K562 (cell line): ENCODE measurements around the gene PRR30. TPM values are rescaled to one million over a fixed set of nuclear protein-coding genes. Genes with fewer than 3 reads are reported as not detected.

ENCODE experiments used
- ARID1B ChIP-seq: fragments of 450-650 bp; IDR thresholded peaks from 2 replicates; pipeline ENCODE4 v1.6.1; 2016; ENCODE audit warnings: antibody characterized with exemption, mild to moderate bottlenecking, inconsistent platforms
- C11orf30 ChIP-seq: fragments of 450-650 bp; IDR thresholded peaks from 2 replicates; pipeline ENCODE4 v1.6.1; 2016; ENCODE audit warnings: low read depth, mild to moderate bottlenecking
- CBX8 ChIP-seq: fragments of 200-600 bp; sonication (generic); IDR thresholded peaks from 2 replicates; pipeline ENCODE4 v1.6.1; 2012; ENCODE audit warnings: borderline replicate concordance, mixed run types, low read depth, mild to moderate bottlenecking, moderate library complexity, mixed read lengths, low read length, control low read depth, inconsistent platforms; ENCODE audit not compliant: poor library complexity, severe bottlenecking; ENCODE audit errors: extremely low read depth
- CCNT2 ChIP-seq: IDR thresholded peaks from 2 replicates; pipeline ENCODE4 v1.6.1; 2011; ENCODE audit warnings: borderline replicate concordance, low read depth, mild to moderate bottlenecking, moderate library complexity, mixed read lengths, low read length; ENCODE audit not compliant: insufficient read length; ENCODE audit errors: extremely low read depth
- ETV5 ChIP-seq: sonication (generic); formaldehyde crosslinking; IDR thresholded peaks from 2 replicates; pipeline ENCODE4 v1.4.0; 2020; ENCODE audit warnings: low read depth, mild to moderate bottlenecking, missing genetic modification reagents
- IRF1 ChIP-seq: sonication (generic); formaldehyde crosslinking; IDR thresholded peaks from 2 replicates; pipeline ENCODE4 v1.8.0; 2022; ENCODE audit warnings: missing genetic modification reagents, mild to moderate bottlenecking, borderline replicate concordance
- PKNOX1 ChIP-seq: fragments of 450-650 bp; IDR thresholded peaks from 2 replicates; pipeline ENCODE4 v1.6.1; 2016
- PRPF4 ChIP-seq: fragments of 200-400 bp; formaldehyde crosslinking; IDR thresholded peaks from one replicate; pipeline ENCODE4 v1.6.1; 2017; ENCODE audit warnings: low read length, low read depth, mild to moderate bottlenecking; ENCODE audit not compliant: insufficient read depth, poor library complexity, severe bottlenecking
- PTBP1 ChIP-seq: fragments of 200-400 bp; formaldehyde crosslinking; IDR thresholded peaks from 2 replicates; pipeline ENCODE4 v1.6.1; 2017; ENCODE audit warnings: low read depth, low read length
- TAL1 ChIP-seq: fragments of 450-650 bp; IDR thresholded peaks from 2 replicates; pipeline ENCODE4 v1.6.1; 2016; ENCODE audit warnings: mild to moderate bottlenecking
- TBL1XR1 ChIP-seq, 2 experiments: IDR thresholded peaks; 2 replicates each; pipeline ENCODE4 v1.6.1; 2012; ENCODE audit warnings: improper control_type of control experiment in 2 of 2, low read length in 2 of 2, mild to moderate bottlenecking in 1 of 2
- ZNF175 ChIP-seq: fragments of 200-800 bp; sonication (Bioruptor generic); IDR thresholded peaks from 2 replicates; pipeline ENCODE4 v1.6.1; 2016; ENCODE audit warnings: low read depth, mild to moderate bottlenecking, missing genetic modification characterization, missing compliant biosample characterization
- ZNF282 ChIP-seq: sonication (generic); formaldehyde crosslinking; IDR thresholded peaks from 2 replicates; pipeline ENCODE4 v1.8.1; 2023; ENCODE audit warnings: missing genetic modification reagents
- ZNF561 ChIP-seq: fragments of 450-650 bp; formaldehyde crosslinking; conservative IDR thresholded peaks from 2 replicates; pipeline ENCODE4 v1.4.0; 2020; ENCODE audit warnings: mild to moderate bottlenecking, moderate library complexity
- ZNF668 ChIP-seq: fragments of 250-450 bp; sonication (Bioruptor Pico); IDR thresholded peaks from 2 replicates; pipeline ENCODE4 v1.8.0; 2022; ENCODE audit warnings: mild to moderate bottlenecking, inconsistent platforms
- ZNF76 ChIP-seq: fragments of 250-450 bp; sonication (Bioruptor Pico); IDR thresholded peaks from 2 replicates; pipeline ENCODE4 v1.4.0; 2020; ENCODE audit warnings: mild to moderate bottlenecking, moderate library complexity, borderline replicate concordance
- ZNF780A ChIP-seq: fragments of 250-450 bp; sonication (Bioruptor Pico); IDR thresholded peaks from 2 replicates; pipeline ENCODE4 v1.5.0; 2021; ENCODE audit warnings: mild to moderate bottlenecking
- polyA plus RNA-seq, 8 experiments: library from polyadenylated mRNA; depleted of rRNA in 4 of 8; stranded (reverse) in 5 of 8; unstranded in 3 of 8; fragments of >200 nt; fragmentation: Nextera tagmentation in 2 of 8; fragmentation: Illumina TruSeq in 1 of 8; extraction: Ambion mirVana in 2 of 8; extraction: Trizol in 1 of 8; gene quantifications; 2 replicates each; pipeline versions ENCODE4 v1.2.1 to v1.2.3, GENCODE V29; 2011 to 2014; ENCODE audit warnings: inconsistent platforms in 1 of 8, missing spikeins in 1 of 8
- total RNA-seq, 7 experiments: library from RNA; depleted of rRNA in 6 of 7; stranded (reverse); fragments of >200 nt in 6 of 7; fragmentation: Illumina TruSeq in 2 of 7; extraction: Trizol in 2 of 7; gene quantifications; 2 replicates each; pipeline versions ENCODE4 v1.2.1 to v1.2.3, GENCODE V29; 2011 to 2021; ENCODE audit warnings: low replicate concordance in 1 of 7
- TF ChIP-seq, protein P1 (sequence below): fragments of 250-450 bp; sonication (Bioruptor Pico); IDR thresholded peaks from 2 replicates; pipeline ENCODE4 v1.8.0; 2021; ENCODE audit warnings: borderline replicate concordance, mild to moderate bottlenecking, moderate library complexity; ENCODE audit not compliant: poor library complexity, severe bottlenecking
- TF ChIP-seq, protein P2 (sequence below): fragments of 450-650 bp; conservative IDR thresholded peaks from 2 replicates; pipeline ENCODE4 v1.6.1; 2016; ENCODE audit warnings: missing genetic modification characterization, low read depth, mild to moderate bottlenecking, missing compliant biosample characterization, moderate library complexity
- TF ChIP-seq, protein P3 (sequence below): sonication (generic); formaldehyde crosslinking; IDR thresholded peaks from 2 replicates; pipeline ENCODE4 v1.8.0; 2022; ENCODE audit warnings: missing genetic modification reagents, mild to moderate bottlenecking, moderate library complexity, borderline replicate concordance
- TF ChIP-seq, protein P4 (sequence below): sonication (generic); formaldehyde crosslinking; IDR thresholded peaks from 2 replicates; pipeline ENCODE4 v1.8.0; 2022; ENCODE audit warnings: mild to moderate bottlenecking, missing genetic modification reagents

The PRR30 gene
- total and polyA plus RNA-seq, 9 of the 15 experiments (the other 6 are each of a cell fraction or from before 2014, with no cell fraction given): not detected

DNA sequence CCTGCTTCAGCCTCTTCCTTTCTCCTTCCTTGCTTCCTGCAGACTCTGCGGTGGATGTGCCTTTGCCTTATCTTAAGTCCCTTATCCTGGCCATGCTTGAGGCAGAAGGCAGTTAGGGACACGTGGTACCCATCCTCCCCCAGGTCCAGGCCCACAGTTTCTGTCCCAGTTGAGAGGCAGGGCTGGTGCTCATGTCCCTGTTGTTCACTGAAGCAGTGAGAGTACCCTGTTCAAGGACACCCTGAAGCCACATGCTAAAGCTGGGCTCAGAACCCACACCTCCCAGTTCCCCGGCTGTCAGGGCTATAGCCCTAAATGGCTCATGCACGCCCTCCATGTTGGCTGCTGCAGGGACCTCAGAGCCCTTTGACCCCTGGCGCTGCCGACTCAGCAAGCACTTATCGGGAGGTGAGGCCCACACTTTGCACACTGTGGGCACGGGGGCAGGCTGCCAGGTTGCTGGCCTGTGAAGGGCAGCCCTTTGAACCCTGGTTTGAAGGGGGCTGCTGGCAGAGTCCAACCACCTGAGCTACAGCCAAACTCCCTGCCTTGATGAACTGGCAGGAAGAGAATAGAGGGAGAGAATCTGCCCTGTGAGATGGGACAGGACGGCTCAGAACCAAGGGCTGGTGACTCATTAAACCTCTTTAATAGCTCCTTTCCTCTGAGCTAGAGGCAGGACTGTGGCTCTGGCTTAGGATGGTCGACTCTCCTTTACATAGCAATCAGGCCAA lies 46.3 kb downstream of the PRR30 start (continued):
- no peak for TF ChIP-seq ZNF780A (CRISPR knock-in tag)
- TF ChIP-seq, protein P1, sequence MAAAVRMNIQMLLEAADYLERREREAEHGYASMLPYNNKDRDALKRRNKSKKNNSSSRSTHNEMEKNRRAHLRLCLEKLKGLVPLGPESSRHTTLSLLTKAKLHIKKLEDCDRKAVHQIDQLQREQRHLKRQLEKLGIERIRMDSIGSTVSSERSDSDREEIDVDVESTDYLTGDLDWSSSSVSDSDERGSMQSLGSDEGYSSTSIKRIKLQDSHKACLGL (CRISPR knock-in tag): peak; percentile 9
- TF ChIP-seq PKNOX1: no peak
- no peak for TF ChIP-seq CCNT2
- TF ChIP-seq, protein P2, sequence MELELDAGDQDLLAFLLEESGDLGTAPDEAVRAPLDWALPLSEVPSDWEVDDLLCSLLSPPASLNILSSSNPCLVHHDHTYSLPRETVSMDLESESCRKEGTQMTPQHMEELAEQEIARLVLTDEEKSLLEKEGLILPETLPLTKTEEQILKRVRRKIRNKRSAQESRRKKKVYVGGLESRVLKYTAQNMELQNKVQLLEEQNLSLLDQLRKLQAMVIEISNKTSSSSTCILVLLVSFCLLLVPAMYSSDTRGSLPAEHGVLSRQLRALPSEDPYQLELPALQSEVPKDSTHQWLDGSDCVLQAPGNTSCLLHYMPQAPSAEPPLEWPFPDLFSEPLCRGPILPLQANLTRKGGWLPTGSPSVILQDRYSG (tag): peak; percentile 79; the same call in 1 of the 2 replicates
- TF ChIP-seq TAL1: peak; percentile 58
- no peak for TF ChIP-seq PRPF4
- TF ChIP-seq ZNF282 (CRISPR knock-in tag): no peak
- TF ChIP-seq ETV5 (CRISPR knock-in tag): peak; percentile 76
- TF ChIP-seq ZNF561 (CRISPR knock-in tag): no peak
- no peak; the same call in 1 of the 2 replicates for TF ChIP-seq ZNF175 (CRISPR knock-in tag)
- TF ChIP-seq C11orf30: peak; percentile 42; the same call in 1 of the 2 replicates
- TF ChIP-seq PTBP1: no peak
- TF ChIP-seq IRF1 (CRISPR knock-in tag): no peak
- TF ChIP-seq, protein P3, sequence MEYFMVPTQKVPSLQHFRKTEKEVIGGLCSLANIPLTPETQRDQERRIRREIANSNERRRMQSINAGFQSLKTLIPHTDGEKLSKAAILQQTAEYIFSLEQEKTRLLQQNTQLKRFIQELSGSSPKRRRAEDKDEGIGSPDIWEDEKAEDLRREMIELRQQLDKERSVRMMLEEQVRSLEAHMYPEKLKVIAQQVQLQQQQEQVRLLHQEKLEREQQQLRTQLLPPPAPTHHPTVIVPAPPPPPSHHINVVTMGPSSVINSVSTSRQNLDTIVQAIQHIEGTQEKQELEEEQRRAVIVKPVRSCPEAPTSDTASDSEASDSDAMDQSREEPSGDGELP (CRISPR knock-in tag): peak; percentile 23; the same call in 1 of the 2 replicates
- peak; percentile 86; the same call in 1 of the 2 replicates for TF ChIP-seq ZNF76 (CRISPR knock-in tag)
- 0 out of 4 replicates have a peak, but pooled peaks of 1 of the 2 experiments have one; percentile 14 for TF ChIP-seq TBL1XR1 (IDR thresholded peaks at IDR 0.05; ENCODE audit: low read length in 2 of 2)
- TF ChIP-seq, protein P4, sequence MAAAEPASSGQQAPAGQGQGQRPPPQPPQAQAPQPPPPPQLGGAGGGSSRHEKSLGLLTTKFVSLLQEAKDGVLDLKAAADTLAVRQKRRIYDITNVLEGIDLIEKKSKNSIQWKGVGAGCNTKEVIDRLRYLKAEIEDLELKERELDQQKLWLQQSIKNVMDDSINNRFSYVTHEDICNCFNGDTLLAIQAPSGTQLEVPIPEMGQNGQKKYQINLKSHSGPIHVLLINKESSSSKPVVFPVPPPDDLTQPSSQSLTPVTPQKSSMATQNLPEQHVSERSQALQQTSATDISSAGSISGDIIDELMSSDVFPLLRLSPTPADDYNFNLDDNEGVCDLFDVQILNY (CRISPR knock-in tag): no peak
- TF ChIP-seq CBX8: no peak
- peak; percentile 86 for TF ChIP-seq ARID1B
- no peak for TF ChIP-seq ZNF668
